ENCODE results near the gene PARVA.

Gene PARVA

GRCh38 chr11:12376259-12377081, 901 bp upstream of the PARVA start:
- no peak for DNase-seq (ENCODE audit: low read depth in 2 of 2)

- DNase-seq (ENCODE audit: low read depth in 2 of 2) = no peak
Measured at GRCh38 chr11:12377824-12378593, 638 bp downstream of the PARVA start.

- DNase-seq (ENCODE audit: low read depth in 2 of 2) = no peak
Measured at GRCh38 chr11:12380565-12381325, 3.4 kb downstream of the PARVA start.

GRCh38 chr11:12381875-12382274, 4.5 kb downstream of the PARVA start:
- DNase-seq (ENCODE audit: low read depth in 2 of 2) = no peak

GRCh38 chr11:12382451-12382850, 5.1 kb downstream of the PARVA start:
- DNase-seq (ENCODE audit: low read depth in 2 of 2) = no peak

- DNase-seq (ENCODE audit: low read depth in 2 of 2) = no peak
Measured at GRCh38 chr11:12386309-12386708, 8.9 kb downstream of the PARVA start.

- DNase-seq (ENCODE audit: low read depth in 2 of 2) = no peak
Measured at GRCh38 chr11:12386745-12387144, 9.4 kb downstream of the PARVA start.

GRCh38 chr11:12388173-12388572, 10.8 kb downstream of the PARVA start:
- no peak for DNase-seq (ENCODE audit: low read depth in 2 of 2)

- no peak for DNase-seq (ENCODE audit: low read depth in 2 of 2)
Measured at GRCh38 chr11:12388939-12389670, 11.7 kb downstream of the PARVA start.

GRCh38 chr11:12389676-12390657, 12.6 kb downstream of the PARVA start:
- no peak for DNase-seq (ENCODE audit: low read depth in 2 of 2)

- DNase-seq (ENCODE audit: low read depth in 2 of 2) = no peak
Measured at GRCh38 chr11:12390687-12391110, 13.3 kb downstream of the PARVA start.

- DNase-seq (ENCODE audit: low read depth in 2 of 2) = no peak
Measured at GRCh38 chr11:12392672-12393071, 15.3 kb downstream of the PARVA start.

GRCh38 chr11:12393691-12394090, 16.3 kb downstream of the PARVA start:
- DNase-seq (ENCODE audit: low read depth in 2 of 2) = no peak

GRCh38 chr11:12394601-12395000, 17.2 kb downstream of the PARVA start:
- no peak for DNase-seq (ENCODE audit: low read depth in 2 of 2)

GRCh38 chr11:12395333-12395732, 18.0 kb downstream of the PARVA start:
- no peak for DNase-seq (ENCODE audit: low read depth in 2 of 2)

GRCh38 chr11:12397931-12398334, 20.6 kb downstream of the PARVA start:
- no peak for DNase-seq (ENCODE audit: low read depth in 2 of 2)

- no peak for DNase-seq (ENCODE audit: low read depth in 2 of 2)
Measured at GRCh38 chr11:12399355-12399754, 22.0 kb downstream of the PARVA start.

GRCh38 chr11:12402025-12402424, 24.7 kb downstream of the PARVA start:
- DNase-seq (ENCODE audit: low read depth in 2 of 2) = no peak

- no peak for DNase-seq (ENCODE audit: low read depth in 2 of 2)
Measured at GRCh38 chr11:12402691-12403120, 25.3 kb downstream of the PARVA start.
